ENCODE results near the gene FUCA2.
"Not testable (repeated sequence)": the region's sequence is repeated elsewhere in the genome, so short reads cannot be mapped to it uniquely, and the experiment has no call there.

Gene FUCA2

GRCh38 chr6:143449082-143449713 lies 62.3 kb downstream of the FUCA2 start:
- no peak for ATAC-seq
- Mint-ChIP-seq H3K27ac (peak overlapping the region; percentile 98), H3K4me3 (peak overlapping the region; percentile 97), H3K9me3 (no peaks in the 10 kb centered on the region), H3K36me3 (peaks cover 21% of the 10 kb centered on the region), H3K4me1 (peaks cover 8% of the 10 kb centered on the region)
- DNase-seq (ENCODE audit: low spot score in 2 of 2) = no peak

GRCh38 chr6:143447865-143448264 lies 63.7 kb downstream of the FUCA2 start:
- not testable (repeated sequence) for H3K4me3 Mint-ChIP-seq; ATAC-seq; DNase-seq (ENCODE audit: low spot score in 2 of 2); H3K27ac Mint-ChIP-seq; H3K9me3 Mint-ChIP-seq; H3K4me1 Mint-ChIP-seq
- H3K36me3 Mint-ChIP-seq = peaks cover 30% of the 10 kb centered on the region

All from stimulated activated effector memory CD8-positive, alpha-beta T cell treated with anti-CD3 and anti-CD28 coated beads, Interleukin-12 subunit alpha, Interleukin-12 subunit beta, amount 100 ng/mL, for 72 hours (primary cell).